SU-DHL-6 (cell line): ENCODE data around the gene MCM10.

Experiments used
- H2AFZ ChIP-seq: fragments of 200-600 bp; sonication (generic); 2 replicates; pipeline ENCODE4 v1.6.1; 2014; ENCODE audit warnings: low read depth, mild to moderate bottlenecking, moderate library complexity, mixed read lengths, antibody characterized with exemption, low read length; ENCODE audit not compliant: severe bottlenecking
- H3F3A ChIP-seq: fragments of 200-600 bp; shearing (Covaris generic); 2 replicates; pipeline ENCODE4 v1.6.0; 2016; ENCODE audit warnings: antibody characterized with exemption, mild to moderate bottlenecking; ENCODE audit not compliant: insufficient read depth
- H3K27ac ChIP-seq: fragments of 200-600 bp; sonication (generic); 2 replicates; pipeline ENCODE4 v1.5.1; 2016; ENCODE audit warnings: low read depth, mild to moderate bottlenecking, low read length, moderate library complexity, mixed read lengths
- H3K27me3 ChIP-seq: fragments of 200-600 bp; sonication (generic), shearing (Covaris generic); 2 replicates; pipeline ENCODE4 v1.6.0; 2014; ENCODE audit warnings: mild to moderate bottlenecking, low read length
- H3K36me3 ChIP-seq: fragments of 200-600 bp; sonication (generic); 2 replicates; pipeline ENCODE4 v1.6.1; 2014; ENCODE audit warnings: mild to moderate bottlenecking, low read length, mixed read lengths
- H3K4me2 ChIP-seq: fragments of 300-600, 200-600 bp; shearing (Covaris generic), sonication (generic); 2 replicates; pipeline ENCODE4 v1.6.0; 2014; ENCODE audit warnings: low read length, low read depth, mild to moderate bottlenecking; ENCODE audit not compliant: poor library complexity, severe bottlenecking
- H3K4me3 ChIP-seq: fragments of 200-600 bp; sonication (generic); 2 replicates; pipeline ENCODE4 v1.5.1; 2014; ENCODE audit warnings: antibody characterized with exemption, low read length, mild to moderate bottlenecking, mixed read lengths; ENCODE audit not compliant: insufficient read depth, poor library complexity, severe bottlenecking
- H3K79me2 ChIP-seq: fragments of 200-600 bp; sonication (generic); 2 replicates; pipeline ENCODE4 v1.6.1; 2014; ENCODE audit warnings: mild to moderate bottlenecking, low read length, moderate library complexity; ENCODE audit not compliant: insufficient read depth
- H3K9ac ChIP-seq: fragments of 200-600 bp; sonication (generic); 2 replicates; pipeline ENCODE4 v1.7.0; 2014; ENCODE audit warnings: mild to moderate bottlenecking, low read length
- H3K9me2 ChIP-seq: fragments of 200-600 bp; sonication (generic); replicated peaks from 2 replicates; pipeline ENCODE4 v1.6.1; 2014; ENCODE audit warnings: low read length; ENCODE audit not compliant: insufficient read depth
- H3K9me3 ChIP-seq: fragments of 200-600 bp; sonication (generic); 2 replicates; pipeline ENCODE4 v1.6.1; 2014; ENCODE audit warnings: low read length, mixed read lengths; ENCODE audit not compliant: insufficient read depth
- H4K20me1 ChIP-seq: fragments of 200-600 bp; sonication (generic); 2 replicates; pipeline ENCODE4 v1.6.1; 2014; ENCODE audit warnings: low read depth, mild to moderate bottlenecking, antibody characterized with exemption, low read length, moderate library complexity, mixed read lengths
- EZH2phosphoT487 ChIP-seq: fragments of 200-600 bp; sonication (generic), shearing (Covaris generic); conservative IDR thresholded peaks from 2 replicates; pipeline ENCODE4 v1.6.1; 2018; ENCODE audit warnings: mild to moderate bottlenecking, antibody characterized with exemption, low read length, moderate library complexity, mixed read lengths
- TF ChIP-seq, protein P1 (sequence below): fragments of 200-600 bp; sonication (generic); IDR thresholded peaks from one replicate; pipeline ENCODE4 v1.5.1; 2017; ENCODE audit warnings: antibody characterized with exemption, mild to moderate bottlenecking, low read length, moderate library complexity; ENCODE audit not compliant: insufficient read depth, poor library complexity, severe bottlenecking

Gene MCM10

DNA sequence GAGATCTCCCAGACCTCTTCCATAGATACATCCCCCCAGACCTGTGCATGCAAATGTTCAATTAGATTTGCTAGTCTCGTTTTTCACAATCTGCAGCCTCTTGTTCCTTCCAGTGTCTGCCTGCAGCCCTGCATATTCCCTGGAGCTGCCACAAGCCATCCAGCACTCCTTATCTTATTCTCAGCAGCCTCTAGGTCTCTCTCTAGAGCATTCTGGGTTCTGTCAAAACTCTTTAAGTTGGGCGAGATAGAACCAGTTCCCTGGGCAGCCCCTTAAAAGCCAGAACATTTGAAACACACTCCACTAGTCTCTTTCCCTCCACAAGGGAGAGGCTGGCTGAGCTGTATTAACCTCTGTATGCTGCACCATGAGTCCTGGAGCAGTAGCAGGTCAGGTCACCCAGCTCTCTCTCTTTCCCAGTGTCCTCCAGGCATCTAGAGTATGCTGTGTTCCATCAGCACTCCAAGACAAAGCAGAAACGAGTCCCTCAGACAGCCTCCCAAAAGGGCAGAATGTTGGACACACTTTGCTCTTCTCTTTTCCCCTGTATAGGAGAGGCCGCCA is 20.6 kb upstream of the MCM10 start:
- TF ChIP-seq, protein P1, sequence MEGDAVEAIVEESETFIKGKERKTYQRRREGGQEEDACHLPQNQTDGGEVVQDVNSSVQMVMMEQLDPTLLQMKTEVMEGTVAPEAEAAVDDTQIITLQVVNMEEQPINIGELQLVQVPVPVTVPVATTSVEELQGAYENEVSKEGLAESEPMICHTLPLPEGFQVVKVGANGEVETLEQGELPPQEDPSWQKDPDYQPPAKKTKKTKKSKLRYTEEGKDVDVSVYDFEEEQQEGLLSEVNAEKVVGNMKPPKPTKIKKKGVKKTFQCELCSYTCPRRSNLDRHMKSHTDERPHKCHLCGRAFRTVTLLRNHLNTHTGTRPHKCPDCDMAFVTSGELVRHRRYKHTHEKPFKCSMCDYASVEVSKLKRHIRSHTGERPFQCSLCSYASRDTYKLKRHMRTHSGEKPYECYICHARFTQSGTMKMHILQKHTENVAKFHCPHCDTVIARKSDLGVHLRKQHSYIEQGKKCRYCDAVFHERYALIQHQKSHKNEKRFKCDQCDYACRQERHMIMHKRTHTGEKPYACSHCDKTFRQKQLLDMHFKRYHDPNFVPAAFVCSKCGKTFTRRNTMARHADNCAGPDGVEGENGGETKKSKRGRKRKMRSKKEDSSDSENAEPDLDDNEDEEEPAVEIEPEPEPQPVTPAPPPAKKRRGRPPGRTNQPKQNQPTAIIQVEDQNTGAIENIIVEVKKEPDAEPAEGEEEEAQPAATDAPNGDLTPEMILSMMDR = no peak
- TF ChIP-seq EZH2phosphoT487 = no peak
- H3K9me3 ChIP-seq = no peaks in the 10 kb centered on the region
- H3K4me2 ChIP-seq = no peak overlapping the region
- H3K79me2 ChIP-seq = no peaks in the 10 kb centered on the region
- H3K4me3 ChIP-seq = no peak overlapping the region
- H4K20me1 ChIP-seq = no peaks in the 10 kb centered on the region
- H3K36me3 ChIP-seq = no peaks in the 10 kb centered on the region
- no peak overlapping the region for H3K9ac ChIP-seq
- no peak overlapping the region for H2AFZ ChIP-seq
- H3K9me2 ChIP-seq = no peaks in the 10 kb centered on the region
- no peaks in the 10 kb centered on the region for H3F3A ChIP-seq
- no peaks in the 10 kb centered on the region for H3K27me3 ChIP-seq
- no peak overlapping the region for H3K27ac ChIP-seq

DNA sequence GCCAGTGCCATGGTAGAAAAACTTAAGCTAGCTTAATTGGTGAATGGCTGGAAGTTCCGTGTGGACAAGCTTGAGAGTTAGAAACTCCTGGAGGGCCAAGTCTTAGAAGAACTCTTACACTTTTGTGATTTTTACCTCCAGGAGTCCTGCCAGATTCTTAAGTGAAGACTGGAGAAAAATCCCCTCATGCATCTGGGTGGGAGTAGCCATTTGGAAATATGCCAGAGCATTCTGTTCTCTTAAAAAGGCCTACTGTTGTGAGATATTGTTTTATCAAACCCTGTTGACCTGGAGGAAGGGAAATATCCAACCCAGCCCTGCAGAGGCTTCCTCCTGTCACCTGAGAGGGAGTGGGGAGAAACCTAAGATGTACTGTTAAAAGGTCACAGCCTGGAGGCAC is 17.6 kb upstream of the MCM10 start:
- Histone ChIP-seq H2AFZ (no peak overlapping the region), H3K27me3 (no peaks in the 10 kb centered on the region), H3K4me2 (no peak overlapping the region), H3K79me2 (no peaks in the 10 kb centered on the region), H4K20me1 (no peaks in the 10 kb centered on the region), H3K9me3 (no peaks in the 10 kb centered on the region), H3F3A (no peaks in the 10 kb centered on the region), H3K36me3 (no peaks in the 10 kb centered on the region), H3K27ac (no peak overlapping the region), H3K4me3 (no peak overlapping the region), H3K9me2 (no peaks in the 10 kb centered on the region), H3K9ac (no peak overlapping the region)
- TF ChIP-seq EZH2phosphoT487 = no peak
- TF ChIP-seq, protein P1 = no peak

DNA sequence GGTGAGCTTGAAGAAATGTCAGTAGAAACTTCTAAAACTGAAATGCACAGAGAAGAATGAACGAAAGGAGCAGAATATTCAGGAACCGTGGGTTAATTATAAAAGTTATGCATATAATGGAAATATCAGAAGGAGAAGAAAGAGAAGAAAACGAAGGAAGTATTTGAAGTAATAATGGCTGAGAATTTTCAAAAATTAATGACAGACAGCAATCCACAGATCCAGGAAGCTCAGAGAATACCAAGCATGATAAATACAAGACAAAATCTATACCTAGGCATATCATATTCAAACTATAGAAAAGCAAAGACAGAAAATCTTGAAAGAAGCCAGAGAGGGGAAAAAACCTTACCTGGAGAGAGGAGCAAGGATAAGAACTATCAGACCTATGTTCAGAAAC is 16.5 kb upstream of the MCM10 start:
- no peaks in the 10 kb centered on the region for H3K9me2 ChIP-seq
- no peak overlapping the region for H3K4me2 ChIP-seq
- H3K79me2 ChIP-seq = no peaks in the 10 kb centered on the region
- H3K9ac ChIP-seq = no peak overlapping the region
- no peaks in the 10 kb centered on the region for H3K9me3 ChIP-seq
- TF ChIP-seq, protein P1 = no peak
- TF ChIP-seq EZH2phosphoT487 = no peak
- H3F3A ChIP-seq = no peaks in the 10 kb centered on the region
- no peak overlapping the region for H2AFZ ChIP-seq
- H4K20me1 ChIP-seq = no peaks in the 10 kb centered on the region
- no peak overlapping the region for H3K4me3 ChIP-seq
- no peaks in the 10 kb centered on the region for H3K36me3 ChIP-seq
- H3K27ac ChIP-seq = no peak overlapping the region
- H3K27me3 ChIP-seq = no peaks in the 10 kb centered on the region
